Omental fat pad (tissue), 4 donors: Measurements from ENCODE around the gene MYO18A. TPM values are rescaled to one million over a fixed set of nuclear protein-coding genes. Genes with fewer than 3 reads are reported as not detected.
A peak's percentile ranks its signal among the peaks of the same experiment; 100 is the strongest.
"Not testable (repeated sequence)": the region's sequence is repeated elsewhere in the genome, so short reads cannot be mapped to it uniquely, and the experiment has no call there.

ENCODE experiments used
- ATAC-seq: fragments of 150-250 bp; one replicate; pipeline ENCODE4 v1.9.1; 2016; ENCODE audit warnings: mild to moderate bottlenecking, moderate library complexity; ENCODE audit not compliant: low FRiP score
- DNase-seq: peaks from one replicate; pipeline ENCODE4 v3.0.0-alpha.2; 2019; ENCODE audit warnings: low spot score
- total RNA-seq, 4 donors: library from RNA; depleted of rRNA; stranded (reverse); fragments of >200 nt; gene quantifications; one replicate each; pipeline ENCODE4 v1.1.0, GENCODE V29; 2016
- TF ChIP-seq, protein P1 (sequence below), 3 donors: fragments of 450-650 bp; IDR thresholded peaks; one replicate each; pipeline ENCODE4 v1.5.1; 2016 to 2017; ENCODE audit warnings: antibody characterized with exemption in 3 of 3, mild to moderate bottlenecking in 3 of 3, moderate library complexity in 2 of 3

The MYO18A gene
- total RNA-seq, 4 donors from 2014 or later: 33.1 to 99.0 (median 50.6) TPM

DNA sequence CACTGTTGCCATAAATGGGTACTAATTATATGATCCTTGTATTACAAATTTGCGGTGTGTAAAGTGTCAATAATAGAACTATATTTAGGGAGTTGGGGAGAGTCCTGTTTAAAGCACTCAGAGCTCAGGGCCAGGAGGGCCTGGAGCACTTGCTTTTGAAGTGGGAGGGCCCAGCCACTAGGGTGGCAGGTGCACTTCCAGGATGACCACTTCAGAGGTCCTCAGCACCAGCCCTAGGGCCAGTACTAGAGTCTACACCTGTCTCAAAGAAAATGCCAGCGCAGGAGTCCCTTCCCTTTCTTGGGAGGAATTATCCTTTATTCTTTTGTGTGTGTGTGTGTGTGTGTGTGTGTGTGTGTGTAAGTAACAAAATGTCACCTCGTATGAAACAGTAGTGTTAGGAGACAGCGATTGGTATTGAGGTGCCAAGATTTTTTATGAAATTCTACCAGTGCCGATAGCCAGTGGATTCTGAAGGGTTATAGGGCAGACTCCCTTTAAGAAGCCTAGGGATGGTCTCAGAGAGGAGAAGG lies 31.9 kb downstream of the MYO18A start:
- ATAC-seq: peak; percentile 1

DNA sequence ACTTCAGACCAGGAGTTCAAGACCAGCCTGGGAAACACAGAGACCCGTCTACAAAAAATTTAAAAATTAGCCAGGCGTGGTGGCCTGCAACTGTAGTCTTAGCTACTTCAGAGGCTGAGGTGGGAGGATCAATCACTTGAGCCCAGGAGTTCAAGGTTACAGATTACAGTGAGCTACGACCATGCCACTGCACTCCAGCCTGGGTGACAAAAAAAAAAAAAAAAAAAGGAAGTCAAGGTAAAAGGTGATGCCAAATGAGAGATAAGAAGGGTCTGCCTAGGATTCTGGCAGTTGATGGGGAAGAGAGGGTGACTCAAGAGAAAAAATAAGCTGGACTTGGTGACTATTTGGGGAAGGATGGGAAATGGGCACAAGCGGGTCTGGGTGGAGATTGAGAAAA lies 32.5 kb downstream of the MYO18A start:
- ATAC-seq (no peak), DNase-seq (no peak)
- TF ChIP-seq, protein P1, sequence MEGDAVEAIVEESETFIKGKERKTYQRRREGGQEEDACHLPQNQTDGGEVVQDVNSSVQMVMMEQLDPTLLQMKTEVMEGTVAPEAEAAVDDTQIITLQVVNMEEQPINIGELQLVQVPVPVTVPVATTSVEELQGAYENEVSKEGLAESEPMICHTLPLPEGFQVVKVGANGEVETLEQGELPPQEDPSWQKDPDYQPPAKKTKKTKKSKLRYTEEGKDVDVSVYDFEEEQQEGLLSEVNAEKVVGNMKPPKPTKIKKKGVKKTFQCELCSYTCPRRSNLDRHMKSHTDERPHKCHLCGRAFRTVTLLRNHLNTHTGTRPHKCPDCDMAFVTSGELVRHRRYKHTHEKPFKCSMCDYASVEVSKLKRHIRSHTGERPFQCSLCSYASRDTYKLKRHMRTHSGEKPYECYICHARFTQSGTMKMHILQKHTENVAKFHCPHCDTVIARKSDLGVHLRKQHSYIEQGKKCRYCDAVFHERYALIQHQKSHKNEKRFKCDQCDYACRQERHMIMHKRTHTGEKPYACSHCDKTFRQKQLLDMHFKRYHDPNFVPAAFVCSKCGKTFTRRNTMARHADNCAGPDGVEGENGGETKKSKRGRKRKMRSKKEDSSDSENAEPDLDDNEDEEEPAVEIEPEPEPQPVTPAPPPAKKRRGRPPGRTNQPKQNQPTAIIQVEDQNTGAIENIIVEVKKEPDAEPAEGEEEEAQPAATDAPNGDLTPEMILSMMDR (IDR thresholded peaks at IDR 0.05): no peak

More for the DNA sequence above, 31.9 kb downstream of the MYO18A start:
- TF ChIP-seq, protein P1 (IDR thresholded peaks at IDR 0.05): no peak
- no peak for DNase-seq

DNA sequence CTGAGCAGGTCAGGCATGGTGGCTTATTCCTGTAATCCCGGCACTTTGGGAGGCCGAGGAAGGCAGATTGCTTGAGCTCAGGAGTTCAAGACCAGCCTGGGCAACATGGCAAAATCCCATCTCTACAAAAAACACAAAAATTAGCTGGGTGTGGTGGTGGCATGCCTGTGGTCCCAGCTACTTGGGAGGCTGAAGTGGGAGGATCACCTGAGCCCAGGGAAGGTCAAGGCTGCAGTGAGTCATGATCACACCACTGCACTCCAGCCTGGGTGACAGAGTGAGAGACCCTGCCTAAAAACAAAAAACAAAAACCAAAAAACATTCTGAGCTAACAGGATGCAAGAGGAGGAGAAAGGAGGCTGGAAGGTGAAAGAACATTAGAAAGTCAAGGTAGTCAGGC lies 33.0 kb downstream of the MYO18A start:
- not testable (repeated sequence) for ATAC-seq, DNase-seq

DNA sequence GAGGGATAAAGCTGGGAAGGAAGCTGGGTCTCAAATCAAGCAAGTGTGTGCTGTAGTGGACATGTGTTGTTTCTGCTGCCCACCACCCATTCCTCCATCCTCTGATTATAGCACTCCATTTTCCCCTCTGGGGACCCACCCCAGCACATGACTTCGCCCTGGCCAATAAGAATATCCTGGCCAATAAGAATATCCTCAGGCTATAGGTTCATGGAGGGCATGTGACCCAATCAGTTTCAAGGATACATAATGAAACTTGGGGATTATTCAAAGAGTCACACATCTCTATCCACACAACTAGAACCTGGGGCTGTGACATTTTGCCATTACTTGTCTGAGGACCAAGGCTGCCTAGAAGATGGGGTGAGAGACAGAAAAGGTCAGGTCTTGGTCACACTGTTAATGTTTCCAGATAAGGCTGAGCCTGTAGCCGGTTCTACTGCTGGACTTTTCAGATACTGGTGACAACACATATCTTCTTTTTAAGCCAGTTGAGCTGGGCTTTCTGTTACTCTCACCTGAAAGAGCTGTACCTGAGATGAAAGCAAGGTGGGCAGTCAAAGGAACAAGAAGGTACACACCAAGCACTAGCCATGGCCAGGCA lies 33.7 kb downstream of the MYO18A start:
- ATAC-seq (no peak), DNase-seq (no peak)
- TF ChIP-seq, protein P1 (IDR thresholded peaks at IDR 0.05): no peak

DNA sequence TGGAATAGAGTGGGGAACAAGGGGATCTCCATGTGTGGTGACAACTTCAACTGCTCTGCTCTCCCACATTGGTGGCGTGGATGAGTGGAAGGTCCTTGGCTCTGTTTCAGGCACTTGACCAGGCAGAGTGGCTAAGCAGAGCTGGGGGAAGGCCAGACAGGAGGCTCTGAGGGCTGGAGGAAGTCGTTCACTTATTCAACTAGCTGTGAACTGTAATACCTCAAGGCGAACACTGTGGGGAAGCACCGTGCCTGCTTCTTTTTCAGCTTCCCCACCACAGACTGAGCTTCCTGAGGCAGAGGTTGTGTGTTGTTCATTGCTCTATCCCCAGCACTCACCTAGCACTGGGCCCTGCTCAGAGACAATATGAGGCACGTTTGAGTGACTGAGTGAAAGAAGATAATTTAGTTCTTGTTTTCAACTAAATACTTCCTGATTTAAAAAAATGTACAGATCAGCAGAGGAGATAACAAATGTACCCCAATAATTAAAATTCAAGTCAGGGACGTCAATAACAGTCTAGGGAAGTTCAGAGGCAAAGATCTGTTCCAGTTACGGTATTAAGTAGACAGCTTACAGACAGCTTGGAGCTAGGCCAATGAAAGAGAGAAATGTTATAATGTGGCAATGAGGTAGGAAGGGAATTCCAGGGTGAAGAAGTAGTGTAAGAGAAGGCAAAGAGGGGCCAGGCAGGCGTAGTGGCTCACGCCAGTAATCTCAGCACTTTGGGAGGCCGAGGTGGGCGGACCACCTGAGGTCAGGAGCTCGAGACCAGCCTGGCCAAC lies 34.7 kb downstream of the MYO18A start:
- ATAC-seq (peak; percentile 30), DNase-seq (no peak)
- TF ChIP-seq, protein P1 (IDR thresholded peaks at IDR 0.05): no peak

DNA sequence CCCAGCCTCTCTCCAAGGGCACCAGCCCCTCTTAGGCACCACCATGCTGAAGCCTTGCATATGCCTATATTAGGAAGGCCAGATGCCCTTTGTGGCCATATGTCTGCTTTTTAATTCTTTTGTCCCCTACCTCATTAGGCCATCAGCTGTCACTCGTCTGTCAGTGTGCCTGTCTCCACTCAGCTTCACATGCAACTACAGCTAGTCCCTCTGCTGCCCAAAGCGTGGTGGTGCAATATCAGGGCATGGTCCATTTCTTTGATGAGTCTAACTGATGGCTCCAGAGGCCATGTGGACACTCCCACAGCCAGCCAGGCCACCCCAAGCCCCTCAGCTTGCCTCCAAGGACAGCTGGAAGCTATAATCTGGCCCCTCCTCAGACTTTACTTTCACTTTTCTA lies 36.3 kb downstream of the MYO18A start:
- ATAC-seq (no peak), DNase-seq (no peak)
- TF ChIP-seq, protein P1 (IDR thresholded peaks at IDR 0.05): no peak

DNA sequence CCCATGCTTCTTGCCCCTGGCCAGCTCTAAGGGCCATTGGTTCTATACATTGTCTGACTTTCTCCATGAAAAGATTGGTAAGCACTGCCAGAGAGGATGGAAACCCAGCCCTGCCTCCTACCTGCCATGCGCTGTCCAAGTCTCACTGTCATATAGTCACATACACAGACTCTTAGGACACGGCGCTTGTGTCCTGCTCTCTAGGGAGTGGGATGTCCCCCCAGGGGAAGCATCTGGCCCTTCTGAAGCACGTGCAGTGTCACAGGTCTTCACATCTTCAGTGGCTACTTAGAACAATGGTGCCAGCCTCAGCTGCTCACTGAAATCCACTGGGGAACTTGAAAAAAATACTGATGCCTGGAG lies 38.7 kb downstream of the MYO18A start:
- ATAC-seq (no peak), DNase-seq (no peak)
- TF ChIP-seq, protein P1 (IDR thresholded peaks at IDR 0.05): no peak
